Natural killer cell (primary cell): ENCODE results near the gene BMERB1. TPM values are rescaled to one million over a fixed set of nuclear protein-coding genes. Genes with fewer than 3 reads are reported as not detected.
A peak's percentile ranks its signal among the peaks of the same experiment; 100 is the strongest.

Source experiments
- ATAC-seq, 3 donors: fragments of 150-1000 bp in 2 of 3; fragments of 200-7000 bp in 1 of 3; cut with Tn5 transposase; 1 replicate in 1 of 3; 2 replicates in 2 of 3; pipeline ENCODE4 v1.10.0; 2021; ENCODE audit warnings: mild to moderate bottlenecking in 2 of 3, moderate library complexity in 2 of 3
- DNase-seq, 2 donors: peaks; one replicate each; pipeline versions ENCODE4 v3.0.0 to v3.0.0-alpha.2; 2013 to 2021; ENCODE audit warnings: mixed read lengths in 1 of 2
- H3K27ac ChIP-seq: one replicate; pipeline ENCODE4 v1.5.1; 2013; ENCODE audit warnings: mild to moderate bottlenecking, low read length
- H3K27me3 ChIP-seq: one replicate; pipeline ENCODE4 v1.6.1; 2013; ENCODE audit warnings: low read length; ENCODE audit not compliant: control insufficient read depth, insufficient read depth
- H3K36me3 ChIP-seq: one replicate; pipeline ENCODE4 v1.6.1; 2013; ENCODE audit warnings: low read length; ENCODE audit not compliant: control insufficient read depth, insufficient read depth
- H3K4me1 ChIP-seq: one replicate; pipeline ENCODE4 v1.6.1; 2013; ENCODE audit warnings: low read length; ENCODE audit not compliant: control insufficient read depth, insufficient read depth
- H3K4me3 ChIP-seq: one replicate; pipeline ENCODE4 v1.5.1; 2013; ENCODE audit warnings: low read length
- H3K9me3 ChIP-seq: one replicate; pipeline ENCODE4 v1.6.1; 2013; ENCODE audit warnings: low read length; ENCODE audit not compliant: control insufficient read depth, insufficient read depth
- H3K27ac Mint-ChIP-seq, 2 donors: one replicate each; pipeline ENCODE4 v1.8.0; 2022; ENCODE audit warnings: mild to moderate bottlenecking in 2 of 2, mixed read lengths in 2 of 2, moderate library complexity in 1 of 2
- H3K27me3 Mint-ChIP-seq, 2 donors: one replicate each; pipeline ENCODE4 v1.8.0; 2022; ENCODE audit warnings: low read depth in 2 of 2, mixed read lengths in 2 of 2
- H3K36me3 Mint-ChIP-seq: one replicate; pipeline ENCODE4 v1.8.0; 2022; ENCODE audit warnings: mixed read lengths
- H3K4me1 Mint-ChIP-seq, 2 donors: one replicate each; pipeline ENCODE4 v1.8.0; 2022; ENCODE audit warnings: mixed read lengths in 2 of 2
- H3K4me3 Mint-ChIP-seq: one replicate; pipeline ENCODE4 v1.8.0; 2022; ENCODE audit warnings: mild to moderate bottlenecking, moderate library complexity, mixed read lengths
- H3K9me3 Mint-ChIP-seq, 2 donors: one replicate each; pipeline ENCODE4 v1.8.0; 2022; ENCODE audit warnings: mixed read lengths in 2 of 2
- CTCF ChIP-seq: fragments of 200-600 bp; IDR thresholded peaks from one replicate; pipeline ENCODE4 v1.8.0; 2022; ENCODE audit warnings: antibody characterized with exemption
- WGBS: methylation state at CpG from one replicate; pipeline ENCODE4 v1.1.7; 2013; ENCODE audit warnings: missing lambda C conversion rate; ENCODE audit not compliant: insufficient coverage; 5-methylcytosine and 5-hydroxymethylcytosine counted together
- intact Hi-C: fragments of 100-400 bp; cut with micrococcal nuclease; formaldehyde crosslinking; loops from one replicate; pipeline ENCODE4 v1.14.2; 2022
- total RNA-seq, 4 donors: library from RNA; stranded (reverse); fragments of 120-200 nt in 1 of 4; gene quantifications; one replicate each; pipeline versions ENCODE4 v1.2.3 to v1.2.4, GENCODE V29; 2013 to 2022

The BMERB1 gene
- total RNA-seq, 3 donors from 2014 or later (not counting 1 experiment from before 2014, with no cell fraction given) = 3.7 to 6.7 (median 4.5) TPM

- 75% methylated on average over 9 of the region's 10 CpGs for WGBS
- no peaks in the 10 kb centered on the region for H3K9me3 ChIP-seq
- DNase-seq = no peak
- H3K36me3 ChIP-seq = no peaks in the 10 kb centered on the region
- H3K27me3 ChIP-seq = no peaks in the 10 kb centered on the region
- Mint-ChIP-seq H3K4me1 (peaks cover 36 to 40% of the 10 kb centered on the region in 2 donors), H3K27ac (peak overlapping the region; percentile 87 to 90), H3K9me3 (no peaks in the 10 kb centered on the region), H3K4me3 (peak overlapping the region; percentile 64), H3K36me3 (no peaks in the 10 kb centered on the region), H3K27me3 (no peaks in the 10 kb centered on the region)
- TF ChIP-seq CTCF = no peak
- peaks cover 27% of the 10 kb centered on the region for H3K4me1 ChIP-seq
- peak overlapping the region; percentile 51 for H3K27ac ChIP-seq
- peak; percentile 48 to 75 (median 73) for ATAC-seq
- intact Hi-C loops = no loop called here
- no peak overlapping the region for H3K4me3 ChIP-seq
Observed at GRCh38 chr16:15521758-15522509, 87.5 kb downstream of the BMERB1 start.

- H3K27me3 ChIP-seq = no peaks in the 10 kb centered on the region
- H3K27ac Mint-ChIP-seq = peak overlapping the region; percentile 87 to 90
- H3K4me3 ChIP-seq = no peak overlapping the region
- ATAC-seq (peak in 1 of 3 donors; percentile 50), DNase-seq (no peak)
- no peak overlapping the region for H3K27ac ChIP-seq
- WGBS = 74% methylated on average over 10 of the region's 10 CpGs
- H3K36me3 ChIP-seq = no peaks in the 10 kb centered on the region
- H3K9me3 ChIP-seq = no peaks in the 10 kb centered on the region
- H3K36me3 Mint-ChIP-seq = no peaks in the 10 kb centered on the region
- peaks cover 34 to 36% of the 10 kb centered on the region in 2 donors for H3K4me1 Mint-ChIP-seq
- peaks cover 27% of the 10 kb centered on the region for H3K4me1 ChIP-seq
- no peaks in the 10 kb centered on the region for H3K9me3 Mint-ChIP-seq
- no peaks in the 10 kb centered on the region for H3K27me3 Mint-ChIP-seq
- TF ChIP-seq CTCF = no peak
- peak overlapping the region; percentile 45 for H3K4me3 Mint-ChIP-seq
- intact Hi-C loops = no loop called here
Observed at GRCh38 chr16:15523092-15523541, 88.7 kb downstream of the BMERB1 start.

- DNase-seq (no peak), ATAC-seq (no peak)
- intact Hi-C loops = no loop called here
- peaks cover 27% of the 10 kb centered on the region for H3K4me1 ChIP-seq
- H3K9me3 ChIP-seq = no peaks in the 10 kb centered on the region
- no peaks in the 10 kb centered on the region for H3K36me3 ChIP-seq
- Mint-ChIP-seq H3K4me3 (no peak overlapping the region), H3K27ac (peak overlapping the region; percentile 87 to 90), H3K4me1 (peaks cover 34 to 36% of the 10 kb centered on the region in 2 donors), H3K36me3 (no peaks in the 10 kb centered on the region), H3K9me3 (no peaks in the 10 kb centered on the region), H3K27me3 (no peaks in the 10 kb centered on the region)
- H3K27ac ChIP-seq = no peak overlapping the region
- H3K4me3 ChIP-seq = no peak overlapping the region
- no peaks in the 10 kb centered on the region for H3K27me3 ChIP-seq
- WGBS = 89% methylated on average over 4 of the region's 4 CpGs
- no peak for TF ChIP-seq CTCF
Observed at GRCh38 chr16:15523939-15524338, 89.6 kb downstream of the BMERB1 start.
